HEK293 (cell line): Measurements from ENCODE around the gene CAV2.

Experiments used
- CTCF ChIA-PET: fragments of 350-600 bp; formaldehyde crosslinking; extraction: SDS; loops from one replicate; lab custom pipeline; 2021; ENCODE audit warnings: antibody characterized with exemption; lab: Yijun Ruan, JAX
- POLR2A ChIA-PET: fragments of 300-600 bp; formaldehyde crosslinking; extraction: SDS; loops from one replicate; lab custom pipeline; 2020; ENCODE audit warnings: antibody characterized with exemption, inconsistent platforms; lab: Yijun Ruan, JAX
- H3K27ac ChIP-seq: fragments of 200-500 bp; sonication (Bioruptor generic); 2 replicates; pipeline ENCODE4 v1.5.1; 2014; ENCODE audit warnings: low read depth, low read length, control low read depth, inconsistent platforms; ENCODE audit errors: extremely low read depth
- H3K36me3 ChIP-seq, 2 experiments: fragments of 200-500 bp in 1 of 2; sonication (Bioruptor generic) in 1 of 2; 1 replicate in 1 of 2; 2 replicates in 1 of 2; pipeline ENCODE4 v1.5.1; 2014 to 2017; ENCODE audit warnings: inconsistent platforms in 2 of 2, low read length in 2 of 2; ENCODE audit not compliant: control insufficient read depth in 2 of 2, insufficient read depth in 1 of 2
- H3K4me1 ChIP-seq: fragments of 200-500 bp; sonication (Bioruptor generic); 2 replicates; pipeline ENCODE4 v1.5.1; 2014; ENCODE audit warnings: mild to moderate bottlenecking, low read length, inconsistent platforms; ENCODE audit not compliant: control insufficient read depth, insufficient read depth
- H3K4me3 ChIP-seq: 2 replicates; pipeline ENCODE4 v1.5.1; 2011; ENCODE audit warnings: low read depth, mild to moderate bottlenecking, control low read depth, low read length, moderate library complexity
- H3K9me3 ChIP-seq: fragments of 200-500 bp; sonication (Bioruptor generic); 2 replicates; pipeline ENCODE4 v1.5.1; 2014; ENCODE audit warnings: low read depth, low read length, inconsistent platforms; ENCODE audit not compliant: control insufficient read depth, insufficient read depth
- MZF1 ChIP-seq: fragments of 450-650 bp; formaldehyde crosslinking; IDR thresholded peaks from 2 replicates; pipeline ENCODE4 v1.5.1; 2017; ENCODE audit warnings: missing biosample characterization, missing genetic modification characterization, borderline replicate concordance
- YY2 ChIP-seq: fragments of 450-650 bp; formaldehyde crosslinking; IDR thresholded peaks from 2 replicates; pipeline ENCODE4 v1.5.1; 2016; ENCODE audit warnings: missing biosample characterization, missing genetic modification characterization
- ZNF2 ChIP-seq: fragments of 450-650 bp; formaldehyde crosslinking; IDR thresholded peaks from 2 replicates; pipeline ENCODE4 v1.5.1; 2016; ENCODE audit warnings: missing biosample characterization, missing genetic modification characterization
- ZNF341 ChIP-seq: fragments of 450-650 bp; formaldehyde crosslinking; IDR thresholded peaks from 2 replicates; pipeline ENCODE4; 2016; ENCODE audit warnings: low read depth, missing biosample characterization, missing genetic modification characterization
- ZNF366 ChIP-seq: fragments of 450-650 bp; formaldehyde crosslinking; conservative IDR thresholded peaks from 2 replicates; pipeline ENCODE4 v1.5.1; 2016; ENCODE audit warnings: missing biosample characterization, missing genetic modification characterization
- ZNF391 ChIP-seq: fragments of 450-650 bp; formaldehyde crosslinking; IDR thresholded peaks from 2 replicates; pipeline ENCODE4 v1.5.1; 2016; ENCODE audit warnings: low read depth, missing biosample characterization, missing genetic modification characterization, borderline replicate concordance
- ZNF404 ChIP-seq: fragments of 450-650 bp; formaldehyde crosslinking; IDR thresholded peaks from 2 replicates; pipeline ENCODE4 v1.5.1; 2017; ENCODE audit warnings: missing biosample characterization, missing genetic modification characterization
- ZNF501 ChIP-seq: fragments of 450-650 bp; formaldehyde crosslinking; IDR thresholded peaks from 2 replicates; pipeline ENCODE4 v1.5.1; 2016; ENCODE audit warnings: missing biosample characterization, missing genetic modification characterization
- ZNF530 ChIP-seq: fragments of 450-650 bp; formaldehyde crosslinking; IDR thresholded peaks from 2 replicates; pipeline ENCODE4 v1.5.1; 2016; ENCODE audit warnings: low read depth, missing biosample characterization, missing genetic modification characterization
- ZNF560 ChIP-seq: fragments of 450-650 bp; formaldehyde crosslinking; IDR thresholded peaks from 2 replicates; pipeline ENCODE4 v1.5.1; 2017; ENCODE audit warnings: missing biosample characterization, missing genetic modification characterization, borderline replicate concordance
- ZNF629 ChIP-seq: fragments of 450-650 bp; formaldehyde crosslinking; IDR thresholded peaks from 2 replicates; pipeline ENCODE4 v1.5.1; 2017; ENCODE audit warnings: missing biosample characterization, missing genetic modification characterization
- ZNF658 ChIP-seq: fragments of 450-650 bp; formaldehyde crosslinking; IDR thresholded peaks from 2 replicates; pipeline ENCODE4; 2016; ENCODE audit warnings: missing biosample characterization, missing genetic modification characterization
- ZNF660 ChIP-seq: fragments of 450-650 bp; IDR thresholded peaks from 2 replicates; pipeline ENCODE4 v1.5.1; 2018; ENCODE audit warnings: missing biosample characterization, mild to moderate bottlenecking, missing genetic modification characterization
- ZNF701 ChIP-seq: fragments of 450-650 bp; formaldehyde crosslinking; IDR thresholded peaks from 2 replicates; pipeline ENCODE4 v1.5.1; 2016; ENCODE audit warnings: missing biosample characterization, missing genetic modification characterization
- TF ChIP-seq, protein P1 (sequence below): fragments of 450-650 bp; formaldehyde crosslinking; IDR thresholded peaks from 2 replicates; pipeline ENCODE4 v1.5.1; 2016; ENCODE audit warnings: missing biosample characterization, missing genetic modification characterization
- TF ChIP-seq, protein P2 (sequence below): fragments of 450-650 bp; formaldehyde crosslinking; IDR thresholded peaks from 2 replicates; pipeline ENCODE4 v1.5.1; 2017; ENCODE audit warnings: missing biosample characterization, missing genetic modification characterization
- TF ChIP-seq, protein P3 (sequence below): fragments of 450-650 bp; formaldehyde crosslinking; IDR thresholded peaks from 2 replicates; pipeline ENCODE4 v1.5.1; 2016; ENCODE audit warnings: missing biosample characterization, missing genetic modification characterization, borderline replicate concordance

CAV2 gene

DNA sequence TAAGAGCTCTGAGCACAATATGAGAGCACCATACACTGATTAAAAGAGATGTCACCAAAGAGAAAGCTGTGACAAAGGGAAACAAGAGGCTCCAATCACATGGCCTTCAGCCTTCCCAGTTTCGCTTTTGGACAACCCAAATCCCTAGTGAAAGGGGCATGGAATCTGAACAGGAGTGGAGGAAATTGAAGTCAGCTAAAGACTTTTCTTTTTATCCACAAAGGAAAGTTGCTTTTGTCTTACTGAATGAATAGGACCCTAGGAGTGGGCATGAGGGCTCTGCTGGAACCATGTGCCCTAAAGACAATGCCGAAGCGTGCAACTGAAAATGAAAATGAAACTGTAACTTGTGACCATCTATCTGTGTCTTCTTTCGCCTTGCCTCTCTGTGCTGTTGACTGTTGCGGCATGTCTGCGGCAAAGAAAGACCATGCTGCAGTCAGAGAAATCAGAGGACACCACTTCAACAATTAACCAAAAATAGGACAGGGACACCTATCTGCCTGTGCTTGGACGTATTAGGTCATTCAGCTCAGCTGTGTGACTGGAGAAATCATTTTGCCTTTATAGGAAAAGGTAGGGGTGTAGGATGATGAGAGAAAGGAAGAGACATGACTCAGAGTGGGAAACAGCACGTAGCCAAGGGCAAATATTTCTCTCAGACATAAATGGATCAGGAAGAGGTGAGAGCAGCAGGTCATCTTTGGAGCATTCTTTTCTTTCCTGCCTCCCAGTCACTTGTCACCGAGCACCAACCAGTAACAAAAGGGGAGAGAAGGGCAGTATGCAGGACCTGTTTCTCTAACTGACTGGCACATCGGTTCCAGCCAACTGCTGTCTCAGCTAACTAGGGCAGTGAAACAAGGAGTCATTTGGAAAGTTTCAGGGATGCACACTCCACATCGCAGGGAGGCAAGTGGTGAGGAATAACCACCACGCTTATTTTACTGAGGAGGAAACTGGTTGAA, 12.3 kb downstream of the CAV2 start (continued):
- TF ChIP-seq, protein P1, sequence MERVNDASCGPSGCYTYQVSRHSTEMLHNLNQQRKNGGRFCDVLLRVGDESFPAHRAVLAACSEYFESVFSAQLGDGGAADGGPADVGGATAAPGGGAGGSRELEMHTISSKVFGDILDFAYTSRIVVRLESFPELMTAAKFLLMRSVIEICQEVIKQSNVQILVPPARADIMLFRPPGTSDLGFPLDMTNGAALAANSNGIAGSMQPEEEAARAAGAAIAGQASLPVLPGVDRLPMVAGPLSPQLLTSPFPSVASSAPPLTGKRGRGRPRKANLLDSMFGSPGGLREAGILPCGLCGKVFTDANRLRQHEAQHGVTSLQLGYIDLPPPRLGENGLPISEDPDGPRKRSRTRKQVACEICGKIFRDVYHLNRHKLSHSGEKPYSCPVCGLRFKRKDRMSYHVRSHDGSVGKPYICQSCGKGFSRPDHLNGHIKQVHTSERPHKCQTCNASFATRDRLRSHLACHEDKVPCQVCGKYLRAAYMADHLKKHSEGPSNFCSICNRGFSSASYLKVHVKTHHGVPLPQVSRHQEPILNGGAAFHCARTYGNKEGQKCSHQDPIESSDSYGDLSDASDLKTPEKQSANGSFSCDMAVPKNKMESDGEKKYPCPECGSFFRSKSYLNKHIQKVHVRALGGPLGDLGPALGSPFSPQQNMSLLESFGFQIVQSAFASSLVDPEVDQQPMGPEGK = peak; percentile 20; the same call in 1 of the 2 replicates
- TF ChIP-seq, protein P2, sequence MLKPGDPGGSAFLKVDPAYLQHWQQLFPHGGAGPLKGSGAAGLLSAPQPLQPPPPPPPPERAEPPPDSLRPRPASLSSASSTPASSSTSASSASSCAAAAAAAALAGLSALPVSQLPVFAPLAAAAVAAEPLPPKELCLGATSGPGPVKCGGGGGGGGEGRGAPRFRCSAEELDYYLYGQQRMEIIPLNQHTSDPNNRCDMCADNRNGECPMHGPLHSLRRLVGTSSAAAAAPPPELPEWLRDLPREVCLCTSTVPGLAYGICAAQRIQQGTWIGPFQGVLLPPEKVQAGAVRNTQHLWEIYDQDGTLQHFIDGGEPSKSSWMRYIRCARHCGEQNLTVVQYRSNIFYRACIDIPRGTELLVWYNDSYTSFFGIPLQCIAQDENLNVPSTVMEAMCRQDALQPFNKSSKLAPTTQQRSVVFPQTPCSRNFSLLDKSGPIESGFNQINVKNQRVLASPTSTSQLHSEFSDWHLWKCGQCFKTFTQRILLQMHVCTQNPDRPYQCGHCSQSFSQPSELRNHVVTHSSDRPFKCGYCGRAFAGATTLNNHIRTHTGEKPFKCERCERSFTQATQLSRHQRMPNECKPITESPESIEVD (tag by site-specific recombination) = no peak
- TF ChIP-seq MZF1 = no peak

DNA sequence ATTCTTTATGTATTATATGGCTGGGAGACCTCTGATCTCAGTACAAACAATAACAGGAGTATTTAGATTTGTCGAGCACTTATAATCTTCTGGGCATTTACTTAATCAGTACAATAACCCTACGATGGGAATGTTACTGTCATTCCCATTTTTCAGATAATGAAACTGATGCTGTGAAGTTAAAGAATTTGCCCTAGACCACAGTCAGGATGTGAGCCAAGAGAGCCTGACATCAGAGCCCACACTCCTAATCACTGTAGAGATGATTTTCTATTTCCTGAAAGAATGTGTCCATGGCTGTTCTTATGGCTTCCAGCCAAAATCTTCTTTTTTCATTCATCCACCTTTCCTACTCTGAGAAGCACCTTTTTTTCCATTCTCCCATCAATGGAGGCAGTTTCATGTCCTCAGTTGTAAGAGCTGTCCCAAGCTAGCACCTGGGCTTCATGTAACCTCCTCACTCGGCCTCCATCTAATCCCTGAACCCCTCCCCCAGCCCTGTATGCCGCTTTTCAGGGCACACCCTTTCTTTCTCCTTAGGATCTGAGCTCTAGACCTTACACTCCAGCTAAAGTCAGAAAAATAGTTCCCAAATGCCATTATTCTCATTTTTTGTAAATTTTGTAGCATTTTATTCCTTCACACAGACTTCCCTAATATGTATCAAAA, 13.1 kb downstream of the CAV2 start:
- CTCF ChIA-PET = interaction anchor here (0.6 kb wide), 1 partner anchor 255 kb away, joined by 3 read pairs; no protein-coding TSS in a partner anchor
- Histone ChIP-seq H3K27ac (no peak overlapping the region), H3K4me3 (no peak overlapping the region; the same call in 1 of the 2 replicates), H3K9me3 (no peaks in the 10 kb centered on the region), H3K36me3 (no peaks in the 10 kb centered on the region), H3K4me1 (peaks cover 18% of the 10 kb centered on the region)
- POLR2A ChIA-PET = interaction anchor here (1.0 to 1.5 kb wide), 2 partner anchors 13 kb away, joined by 5 read pairs; partner anchors contain the start of genes CAV1 and CAV2
- peak; percentile 22; the same call in 1 of the 2 replicates for TF ChIP-seq ZNF660
- peak; percentile 53; the same call in 1 of the 2 replicates for TF ChIP-seq ZNF341 (tag by site-specific recombination)
- no peak for TF ChIP-seq ZNF701 (tag by site-specific recombination)
- TF ChIP-seq ZNF560 (tag by site-specific recombination) = no peak
- no peak; the same call in 1 of the 2 replicates for TF ChIP-seq ZNF629 (tag by site-specific recombination)
- no peak for TF ChIP-seq ZNF391 (tag by site-specific recombination)
- peak; percentile 22; the same call in 1 of the 2 replicates for TF ChIP-seq YY2 (tag by site-specific recombination)
- TF ChIP-seq ZNF366 (tag by site-specific recombination) = peak; percentile 79
- TF ChIP-seq ZNF530 = no peak
- TF ChIP-seq ZNF658 = no peak
- TF ChIP-seq ZNF404 = no peak
- TF ChIP-seq, protein P3, sequence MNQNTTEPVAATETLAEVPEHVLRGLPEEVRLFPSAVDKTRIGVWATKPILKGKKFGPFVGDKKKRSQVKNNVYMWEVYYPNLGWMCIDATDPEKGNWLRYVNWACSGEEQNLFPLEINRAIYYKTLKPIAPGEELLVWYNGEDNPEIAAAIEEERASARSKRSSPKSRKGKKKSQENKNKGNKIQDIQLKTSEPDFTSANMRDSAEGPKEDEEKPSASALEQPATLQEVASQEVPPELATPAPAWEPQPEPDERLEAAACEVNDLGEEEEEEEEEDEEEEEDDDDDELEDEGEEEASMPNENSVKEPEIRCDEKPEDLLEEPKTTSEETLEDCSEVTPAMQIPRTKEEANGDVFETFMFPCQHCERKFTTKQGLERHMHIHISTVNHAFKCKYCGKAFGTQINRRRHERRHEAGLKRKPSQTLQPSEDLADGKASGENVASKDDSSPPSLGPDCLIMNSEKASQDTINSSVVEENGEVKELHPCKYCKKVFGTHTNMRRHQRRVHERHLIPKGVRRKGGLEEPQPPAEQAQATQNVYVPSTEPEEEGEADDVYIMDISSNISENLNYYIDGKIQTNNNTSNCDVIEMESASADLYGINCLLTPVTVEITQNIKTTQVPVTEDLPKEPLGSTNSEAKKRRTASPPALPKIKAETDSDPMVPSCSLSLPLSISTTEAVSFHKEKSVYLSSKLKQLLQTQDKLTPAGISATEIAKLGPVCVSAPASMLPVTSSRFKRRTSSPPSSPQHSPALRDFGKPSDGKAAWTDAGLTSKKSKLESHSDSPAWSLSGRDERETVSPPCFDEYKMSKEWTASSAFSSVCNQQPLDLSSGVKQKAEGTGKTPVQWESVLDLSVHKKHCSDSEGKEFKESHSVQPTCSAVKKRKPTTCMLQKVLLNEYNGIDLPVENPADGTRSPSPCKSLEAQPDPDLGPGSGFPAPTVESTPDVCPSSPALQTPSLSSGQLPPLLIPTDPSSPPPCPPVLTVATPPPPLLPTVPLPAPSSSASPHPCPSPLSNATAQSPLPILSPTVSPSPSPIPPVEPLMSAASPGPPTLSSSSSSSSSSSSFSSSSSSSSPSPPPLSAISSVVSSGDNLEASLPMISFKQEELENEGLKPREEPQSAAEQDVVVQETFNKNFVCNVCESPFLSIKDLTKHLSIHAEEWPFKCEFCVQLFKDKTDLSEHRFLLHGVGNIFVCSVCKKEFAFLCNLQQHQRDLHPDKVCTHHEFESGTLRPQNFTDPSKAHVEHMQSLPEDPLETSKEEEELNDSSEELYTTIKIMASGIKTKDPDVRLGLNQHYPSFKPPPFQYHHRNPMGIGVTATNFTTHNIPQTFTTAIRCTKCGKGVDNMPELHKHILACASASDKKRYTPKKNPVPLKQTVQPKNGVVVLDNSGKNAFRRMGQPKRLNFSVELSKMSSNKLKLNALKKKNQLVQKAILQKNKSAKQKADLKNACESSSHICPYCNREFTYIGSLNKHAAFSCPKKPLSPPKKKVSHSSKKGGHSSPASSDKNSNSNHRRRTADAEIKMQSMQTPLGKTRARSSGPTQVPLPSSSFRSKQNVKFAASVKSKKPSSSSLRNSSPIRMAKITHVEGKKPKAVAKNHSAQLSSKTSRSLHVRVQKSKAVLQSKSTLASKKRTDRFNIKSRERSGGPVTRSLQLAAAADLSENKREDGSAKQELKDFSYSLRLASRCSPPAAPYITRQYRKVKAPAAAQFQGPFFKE (tag by site-specific recombination) = no peak
- TF ChIP-seq ZNF501 (tag by site-specific recombination) = 0 out of 2 replicates have a peak, but pooled peaks have one; percentile 11
- TF ChIP-seq, protein P1 = no peak
- TF ChIP-seq ZNF2 (tag by site-specific recombination) = no peak
